ENCODE results near the gene XYLT2. TPM values are rescaled to one million over a fixed set of nuclear protein-coding genes. Genes with fewer than 3 reads are reported as not detected.

XYLT2 gene
- total and polyA plus RNA-seq, 2 experiments from 2014 or later = 18.3 to 26.8 TPM

DNA sequence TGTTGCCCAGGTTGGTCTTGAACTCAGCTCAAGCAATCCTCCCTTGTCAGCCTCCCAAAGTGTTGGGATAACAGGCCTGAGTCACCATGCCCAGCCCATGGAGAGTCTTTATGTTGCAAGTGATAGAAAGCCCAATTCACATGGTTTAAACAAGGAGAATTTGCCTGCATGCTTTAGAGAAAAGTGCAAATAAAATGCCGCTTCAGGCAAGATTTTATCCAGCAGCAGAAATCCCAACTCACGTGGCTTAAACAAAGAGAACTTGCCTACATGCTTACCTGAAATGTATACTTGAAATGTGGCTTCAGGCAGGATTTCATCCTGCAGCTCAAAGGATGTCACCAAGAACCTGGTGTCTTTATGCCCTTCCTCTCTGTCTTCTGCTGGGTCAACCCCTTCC is 28.8 kb upstream of the XYLT2 start:
- Histone ChIP-seq H3K4me2 (no peak overlapping the region), H2AFZ (no peak overlapping the region), H3K9me3 (ENCODE audit: low read depth) (no peaks in the 10 kb centered on the region), H3K36me3 (replicated peaks; ENCODE audit: insufficient read depth, low read depth) (no peaks in the 10 kb centered on the region), H3K79me2 (no peaks in the 10 kb centered on the region), H3K4me1 (ENCODE audit: insufficient read depth) (no peaks in the 10 kb centered on the region), H3K9me2 (replicated peaks; ENCODE audit: insufficient read depth) (no peaks in the 10 kb centered on the region), H4K20me1 (ENCODE audit: insufficient read depth, poor library complexity, severe bottlenecking) (no peaks in the 10 kb centered on the region), H3K27me3 (no peaks in the 10 kb centered on the region), H3K27ac (no peak overlapping the region), H3K4me3 (no peak overlapping the region)
- 87% methylated on average over 2 of the region's 2 CpGs for WGBS (ENCODE audit: low lambda C conversion rate, missing lambda C conversion rate)
- no peak for DNase-seq (ENCODE audit: low spot score)
- TF ChIP-seq EZH2 (IDR thresholded peaks at IDR 0.05; ENCODE audit: borderline replicate concordance) = no peak
- TF ChIP-seq EZH2phosphoT487 (IDR thresholded peaks at IDR 0.05; ENCODE audit: low read depth, severe bottlenecking, unreplicated experiment) = no peak
- TF ChIP-seq, protein P1, sequence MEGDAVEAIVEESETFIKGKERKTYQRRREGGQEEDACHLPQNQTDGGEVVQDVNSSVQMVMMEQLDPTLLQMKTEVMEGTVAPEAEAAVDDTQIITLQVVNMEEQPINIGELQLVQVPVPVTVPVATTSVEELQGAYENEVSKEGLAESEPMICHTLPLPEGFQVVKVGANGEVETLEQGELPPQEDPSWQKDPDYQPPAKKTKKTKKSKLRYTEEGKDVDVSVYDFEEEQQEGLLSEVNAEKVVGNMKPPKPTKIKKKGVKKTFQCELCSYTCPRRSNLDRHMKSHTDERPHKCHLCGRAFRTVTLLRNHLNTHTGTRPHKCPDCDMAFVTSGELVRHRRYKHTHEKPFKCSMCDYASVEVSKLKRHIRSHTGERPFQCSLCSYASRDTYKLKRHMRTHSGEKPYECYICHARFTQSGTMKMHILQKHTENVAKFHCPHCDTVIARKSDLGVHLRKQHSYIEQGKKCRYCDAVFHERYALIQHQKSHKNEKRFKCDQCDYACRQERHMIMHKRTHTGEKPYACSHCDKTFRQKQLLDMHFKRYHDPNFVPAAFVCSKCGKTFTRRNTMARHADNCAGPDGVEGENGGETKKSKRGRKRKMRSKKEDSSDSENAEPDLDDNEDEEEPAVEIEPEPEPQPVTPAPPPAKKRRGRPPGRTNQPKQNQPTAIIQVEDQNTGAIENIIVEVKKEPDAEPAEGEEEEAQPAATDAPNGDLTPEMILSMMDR (IDR thresholded peaks at IDR 0.05; ENCODE audit: poor library complexity) = no peak

DNA sequence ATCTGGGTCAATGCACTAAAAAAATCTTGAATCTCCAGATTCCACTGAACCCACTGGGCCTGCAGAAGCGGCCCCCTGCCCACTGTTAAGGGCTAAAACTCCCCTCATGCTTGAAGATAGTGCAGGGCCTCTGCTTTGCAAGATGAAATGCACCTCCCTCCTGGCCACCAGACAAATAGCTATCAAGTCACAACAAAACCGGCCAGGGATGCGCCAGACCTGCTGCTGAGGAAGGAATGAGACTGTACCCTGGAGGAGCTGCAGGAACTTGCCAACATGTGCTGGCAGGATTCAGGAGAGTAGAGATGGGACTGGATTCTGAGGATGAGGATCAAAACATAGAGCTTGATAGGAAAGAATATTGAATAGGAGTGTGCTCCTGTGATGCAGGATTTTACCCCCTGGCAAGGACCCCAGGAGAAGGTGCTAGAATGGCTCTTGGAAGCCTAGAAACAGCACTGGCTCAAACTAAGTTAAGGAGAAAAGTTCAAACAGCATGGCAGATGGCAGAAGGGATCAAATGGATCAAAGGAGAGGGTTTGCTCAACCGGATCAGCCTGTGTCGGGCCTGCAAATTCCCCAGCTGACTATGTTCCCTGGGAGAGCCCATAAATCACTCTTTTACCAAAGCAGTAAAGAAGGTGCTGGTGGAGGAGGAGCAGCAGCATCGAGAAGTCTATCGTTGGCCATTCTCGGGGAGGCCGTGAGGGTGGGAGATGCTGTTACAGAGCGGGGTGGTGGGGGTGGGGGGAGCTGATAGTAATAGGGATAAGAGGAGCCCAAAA is 27.2 kb upstream of the XYLT2 start:
- H3K27ac ChIP-seq = peak overlapping the region; percentile 55
- no peaks in the 10 kb centered on the region for H3K9me2 ChIP-seq (replicated peaks; ENCODE audit: insufficient read depth)
- H2AFZ ChIP-seq = no peak overlapping the region
- no peaks in the 10 kb centered on the region for H3K36me3 ChIP-seq (replicated peaks; ENCODE audit: insufficient read depth, low read depth)
- TF ChIP-seq EZH2phosphoT487 (IDR thresholded peaks at IDR 0.05; ENCODE audit: low read depth, severe bottlenecking, unreplicated experiment) (no peak), EZH2 (IDR thresholded peaks at IDR 0.05; ENCODE audit: borderline replicate concordance) (no peak)
- TF ChIP-seq, protein P1 (IDR thresholded peaks at IDR 0.05; ENCODE audit: poor library complexity) = no peak
- no peaks in the 10 kb centered on the region for H3K4me1 ChIP-seq (ENCODE audit: insufficient read depth)
- no peaks in the 10 kb centered on the region for H3K27me3 ChIP-seq
- 34% methylated on average over 10 of the region's 10 CpGs for WGBS (ENCODE audit: low lambda C conversion rate, missing lambda C conversion rate)
- H3K4me3 ChIP-seq = no peak overlapping the region
- peak; percentile 52 for DNase-seq (ENCODE audit: low spot score)
- H3K4me2 ChIP-seq = peak overlapping the region; percentile 56
- no peaks in the 10 kb centered on the region for H4K20me1 ChIP-seq (ENCODE audit: insufficient read depth, poor library complexity, severe bottlenecking)
- H3K9me3 ChIP-seq (ENCODE audit: low read depth) = no peaks in the 10 kb centered on the region
- H3K79me2 ChIP-seq = no peaks in the 10 kb centered on the region

DNA sequence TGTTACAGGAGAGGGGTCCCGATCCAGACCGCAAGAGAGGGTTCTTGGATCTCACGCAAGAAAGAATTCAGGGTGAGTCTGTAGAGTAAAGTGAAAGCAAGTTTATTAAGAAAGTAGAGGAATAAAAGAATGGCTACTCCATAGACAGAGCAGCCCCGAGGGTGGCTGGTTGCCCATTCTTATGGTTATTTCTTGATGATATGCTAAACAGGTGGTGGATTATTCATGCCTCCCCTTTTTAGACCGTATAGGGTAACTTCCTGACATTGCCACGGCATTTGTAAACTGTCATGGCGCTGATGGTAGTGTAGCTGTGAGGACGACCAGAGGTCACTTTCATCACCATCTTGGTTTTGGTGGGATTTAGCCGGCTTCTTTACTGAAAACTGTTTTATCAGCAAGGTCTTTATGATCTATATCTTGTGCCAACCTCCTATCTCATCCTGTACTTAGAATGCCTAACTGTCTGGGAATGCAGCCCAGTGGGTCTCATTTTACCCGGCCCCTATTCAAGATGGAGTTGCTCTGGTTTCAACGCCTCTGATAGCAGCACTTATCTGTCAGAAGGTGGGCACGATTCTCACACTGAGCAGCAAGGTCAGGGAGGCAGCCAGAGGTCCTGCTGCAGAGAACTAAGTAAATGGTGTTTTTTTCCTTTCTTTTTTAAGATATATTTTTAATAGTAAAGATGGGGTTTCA is 26.5 kb upstream of the XYLT2 start:
- Histone ChIP-seq H3K27ac (peak overlapping the region; percentile 55), H3K4me1 (ENCODE audit: insufficient read depth) (no peaks in the 10 kb centered on the region), H3K9me2 (replicated peaks; ENCODE audit: insufficient read depth) (no peaks in the 10 kb centered on the region), H3K4me3 (no peak overlapping the region), H3K36me3 (replicated peaks; ENCODE audit: insufficient read depth, low read depth) (no peaks in the 10 kb centered on the region), H4K20me1 (ENCODE audit: insufficient read depth, poor library complexity, severe bottlenecking) (no peaks in the 10 kb centered on the region), H3K4me2 (peak overlapping the region; percentile 56), H2AFZ (no peak overlapping the region), H3K79me2 (no peaks in the 10 kb centered on the region), H3K9me3 (ENCODE audit: low read depth) (no peaks in the 10 kb centered on the region), H3K27me3 (no peaks in the 10 kb centered on the region)
- TF ChIP-seq EZH2 (IDR thresholded peaks at IDR 0.05; ENCODE audit: borderline replicate concordance) = no peak
- TF ChIP-seq EZH2phosphoT487 (IDR thresholded peaks at IDR 0.05; ENCODE audit: low read depth, severe bottlenecking, unreplicated experiment) = no peak
- TF ChIP-seq, protein P1 (IDR thresholded peaks at IDR 0.05; ENCODE audit: poor library complexity) = no peak
- no peak for DNase-seq (ENCODE audit: low spot score)
- WGBS (ENCODE audit: low lambda C conversion rate, missing lambda C conversion rate) = 65% methylated on average over 12 of the region's 12 CpGs
